Right lobe of liver (tissue), 6 donors: Measurements from ENCODE around the gene DOCK1. TPM values are rescaled to one million over a fixed set of nuclear protein-coding genes. Genes with fewer than 3 reads are reported as not detected.

ENCODE experiments used
- ATAC-seq, 4 donors: fragments of 200-7000 bp; cut with Tn5 transposase; one replicate each; pipeline ENCODE4 v1.9.1; 2020; ENCODE audit warnings: mild to moderate bottlenecking in 4 of 4, moderate library complexity in 4 of 4
- DNase-seq, 3 donors: peaks; one replicate each; pipeline ENCODE4 v3.0.0-alpha.2; 2020
- H3K27ac ChIP-seq, 3 donors: fragments of 200-600 bp; one replicate each; pipeline ENCODE4 v1.8.0; 2022
- H3K27me3 ChIP-seq, 2 donors: fragments of 200-600 bp; one replicate each; pipeline ENCODE4 v1.8.0; 2022
- H3K36me3 ChIP-seq, 4 donors: fragments of 200-600 bp; sonication (generic) in 1 of 4; one replicate each; pipeline versions ENCODE4 v1.5.1 to v1.8.0; 2017 to 2022; ENCODE audit warnings: control low read depth in 1 of 4
- H3K4me1 ChIP-seq, 4 donors: fragments of 200-600 bp; sonication (generic) in 1 of 4; one replicate each; pipeline versions ENCODE4 v1.5.1 to v1.8.0; 2017 to 2022; ENCODE audit warnings: control low read depth in 1 of 4
- H3K4me3 ChIP-seq, 3 donors: fragments of 200-600 bp; one replicate each; pipeline ENCODE4 v1.8.0; 2022
- H3K9me3 ChIP-seq, 4 donors: fragments of 200-600 bp; sonication (generic) in 1 of 4; one replicate each; pipeline versions ENCODE4 v1.5.1 to v1.8.0; 2017 to 2022; ENCODE audit warnings: control low read depth in 1 of 4
- CTCF ChIP-seq, 4 donors: fragments of 200-600 bp in 3 of 4; fragments of 450-650 bp in 1 of 4; IDR thresholded peaks; one replicate each; pipeline versions ENCODE4 v1.5.1 to v1.8.0; 2016 to 2022; ENCODE audit warnings: antibody characterized with exemption in 4 of 4, mild to moderate bottlenecking in 2 of 4
- POLR2A ChIP-seq: fragments of 450-650 bp; IDR thresholded peaks from one replicate; pipeline ENCODE4 v1.6.1; 2017; ENCODE audit warnings: antibody characterized with exemption, mild to moderate bottlenecking
- WGBS: methylation state at CpG from one replicate; pipeline ENCODE4 v1.1.6; 2018; ENCODE audit warnings: low coverage, low lambda C conversion rate; ENCODE audit not compliant: insufficient coverage; ENCODE audit errors: missing lambda C conversion rate; 5-methylcytosine and 5-hydroxymethylcytosine counted together
- intact Hi-C, 2 donors: fragments of 100-400 bp; cut with DNase I; formaldehyde crosslinking; loops; one replicate each; pipeline versions ENCODE4 v1.11.2 to v1.14.1; 2022
- total RNA-seq, 6 experiments: library from RNA; depleted of rRNA in 2 of 6; stranded (reverse); fragments of >200 nt in 2 of 6; fragmentation: NEBNext Ultra II Directional in 3 of 6; extraction: Animal tissue kit (Norgen Biotek cat#: 25700) in 3 of 6; gene quantifications; one replicate each; pipeline versions ENCODE4 v1.1.0 to v1.2.4, GENCODE V29; 2016 to 2023
- donor health status: DM: no; HTN: yes; CAD: no.
- donor health status: DM: no; HTN: no; CAD: no.
- donor health status: DM: no; HTN: no; CAD: no.
- donor health status: DM: no; HTN: yes; CAD: no.
- donor health status: DM: no; HTN: yes; CAD: no.

The DOCK1 gene
- total RNA-seq, 6 experiments from 2014 or later, result 13.8 to 17.8 (median 14.6) TPM

DNA sequence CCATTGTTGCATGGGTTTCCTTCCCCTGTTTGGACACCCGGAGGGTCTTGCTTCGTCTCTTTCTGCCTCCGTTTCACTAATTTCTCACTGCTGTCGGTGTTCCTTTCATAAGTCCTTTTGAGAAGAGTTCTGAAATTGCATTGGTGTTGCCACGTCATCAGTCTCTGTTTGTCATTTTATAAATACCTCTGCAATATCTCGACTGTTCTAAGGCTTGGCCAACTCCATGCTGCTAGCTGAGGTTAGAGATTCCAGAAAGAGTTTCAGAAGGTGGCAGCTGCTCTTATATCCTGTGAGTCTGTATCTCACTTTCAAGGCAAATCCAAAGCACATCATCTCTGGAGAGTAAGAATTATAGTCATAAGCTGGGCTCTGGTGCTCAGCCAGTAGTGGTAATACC is 439.1 kb downstream of the DOCK1 start:
- Histone ChIP-seq H3K4me3 (no peak overlapping the region), H3K9me3 (no peaks in the 10 kb centered on the region), H3K4me1 (no peaks in the 10 kb centered on the region), H3K27me3 (no peaks in the 10 kb centered on the region), H3K27ac (no peak overlapping the region), H3K36me3 (peaks cover 0 to 8% (median under 1%) of the 10 kb centered on the region in 4 donors)
- 93% methylated on average over 2 of the region's 6 CpGs for WGBS
- intact Hi-C loops, result no loop called here
- DNase-seq (no peak), ATAC-seq (no peak)
- no peak for TF ChIP-seq CTCF (IDR thresholded peaks at IDR 0.05)
- TF ChIP-seq POLR2A, result no peak

DNA sequence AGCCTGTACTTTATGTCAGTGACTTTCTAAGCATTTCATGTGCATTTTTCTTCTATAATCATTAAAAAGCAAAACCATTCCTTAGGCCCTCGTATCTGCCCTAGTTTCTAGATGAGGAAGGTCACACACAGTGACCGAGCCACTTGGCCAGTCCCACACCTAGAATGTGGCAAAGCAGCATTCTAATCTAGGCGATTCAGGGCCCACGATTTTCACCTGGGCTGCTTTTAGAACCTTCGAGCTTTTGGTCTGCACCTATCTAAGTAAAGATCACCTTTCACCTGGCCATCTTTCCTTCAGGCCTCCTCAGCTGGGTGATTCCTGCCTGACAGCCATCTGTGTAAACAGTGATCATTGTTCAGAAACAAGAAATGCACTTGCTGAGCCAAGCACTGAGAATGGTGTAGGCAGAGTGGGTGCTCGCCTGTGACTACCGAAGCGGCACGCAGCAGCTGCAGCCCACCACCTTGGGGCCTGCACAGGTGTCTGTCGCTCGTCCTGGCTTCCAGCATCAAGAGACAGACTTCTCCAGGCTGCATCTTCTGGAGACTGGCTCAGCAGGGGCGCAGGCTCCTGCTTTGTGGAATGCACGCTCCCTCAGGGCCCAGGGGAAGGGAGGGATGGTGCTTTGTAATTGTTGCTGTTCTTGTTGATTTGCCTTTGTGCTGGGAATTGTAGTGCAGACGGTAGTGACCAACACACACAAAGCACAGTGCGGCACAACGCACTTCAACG is 440.2 kb downstream of the DOCK1 start:
- Histone ChIP-seq H3K4me1 (no peaks in the 10 kb centered on the region), H3K36me3 (peaks cover 0 to 3% (median under 1%) of the 10 kb centered on the region in 4 donors), H3K4me3 (no peak overlapping the region), H3K27ac (no peak overlapping the region), H3K27me3 (no peaks in the 10 kb centered on the region), H3K9me3 (no peaks in the 10 kb centered on the region)
- 89% methylated on average over 6 of the region's 17 CpGs for WGBS
- DNase-seq (no peak), ATAC-seq (no peak)
- TF ChIP-seq CTCF (IDR thresholded peaks at IDR 0.05) (no peak), POLR2A (no peak)
- intact Hi-C loops, result no loop called here

DNA sequence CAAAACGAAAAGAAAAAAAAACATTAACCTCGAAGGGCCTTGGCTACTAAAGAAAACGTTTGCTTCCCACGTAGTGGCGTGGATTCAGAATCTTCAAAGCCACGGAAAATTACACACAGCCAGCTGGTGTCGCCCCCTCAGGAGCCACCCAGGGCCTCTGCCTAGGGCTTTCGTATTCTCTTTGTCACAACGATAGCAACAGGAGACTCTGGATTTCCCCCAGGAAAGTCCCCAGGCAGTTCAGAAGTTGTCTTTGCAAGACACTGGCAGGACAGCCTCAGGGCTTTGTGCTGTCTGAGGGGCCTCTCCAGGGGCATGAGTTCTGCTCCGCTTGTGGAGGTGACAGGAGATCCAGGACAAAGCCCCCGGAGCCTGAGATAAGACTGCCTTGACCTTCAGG is 441.4 kb downstream of the DOCK1 start:
- ATAC-seq, result no peak
- intact Hi-C loops, result no loop called here
- H3K9me3 ChIP-seq, result no peaks in the 10 kb centered on the region
- no peak for DNase-seq
- peaks cover 0 to 1% (median 0%) of the 10 kb centered on the region in 4 donors for H3K36me3 ChIP-seq
- WGBS, result 71% methylated on average over 9 of the region's 11 CpGs
- TF ChIP-seq CTCF (IDR thresholded peaks at IDR 0.05), result no peak
- TF ChIP-seq POLR2A, result no peak
- H3K4me3 ChIP-seq, result no peak overlapping the region
- no peaks in the 10 kb centered on the region for H3K27me3 ChIP-seq
- H3K4me1 ChIP-seq, result no peaks in the 10 kb centered on the region
- no peak overlapping the region for H3K27ac ChIP-seq

DNA sequence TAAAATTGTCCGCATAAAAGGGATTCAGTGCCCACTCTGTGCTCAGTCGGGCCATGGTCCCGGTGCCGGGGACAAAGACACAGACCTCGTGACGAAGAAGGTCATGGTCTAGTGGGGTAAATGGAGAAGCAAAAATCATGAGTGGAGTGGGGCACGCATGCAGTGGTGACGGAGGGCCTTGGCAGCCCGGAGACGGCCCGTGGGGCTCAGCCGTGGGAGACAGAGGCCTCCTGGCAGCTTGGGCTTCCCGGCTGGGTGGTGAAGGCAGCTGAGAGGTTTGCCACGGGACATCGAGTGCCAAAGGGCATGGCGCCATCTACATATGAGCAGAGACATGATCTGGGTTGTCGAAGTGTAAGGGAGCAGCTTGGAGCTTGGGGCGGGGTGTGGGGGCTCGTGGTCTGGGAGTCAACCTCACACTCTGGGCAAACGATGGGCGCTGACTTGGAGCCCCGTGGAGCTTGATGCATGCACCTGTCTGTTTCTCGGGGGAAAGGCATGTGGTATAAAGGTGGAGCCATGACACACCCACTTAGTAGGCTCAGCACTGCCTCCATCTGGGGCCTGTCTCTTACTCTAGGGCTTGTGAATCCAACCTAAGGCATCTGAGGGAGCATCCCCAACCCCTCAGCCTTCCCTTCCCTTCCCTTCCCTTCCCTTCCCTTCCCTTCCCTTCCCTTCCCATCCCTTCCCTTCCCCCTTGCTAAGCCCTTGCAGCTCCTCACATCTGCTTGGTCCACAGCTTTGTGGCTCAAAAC is 442.2 kb downstream of the DOCK1 start:
- Histone ChIP-seq H3K36me3 (peaks cover 0 to 1% (median 0%) of the 10 kb centered on the region in 4 donors), H3K27me3 (no peaks in the 10 kb centered on the region), H3K4me1 (no peaks in the 10 kb centered on the region), H3K27ac (no peak overlapping the region), H3K9me3 (no peaks in the 10 kb centered on the region), H3K4me3 (no peak overlapping the region)
- ATAC-seq (no peak), DNase-seq (no peak)
- over 99% methylated on average over 13 of the region's 23 CpGs for WGBS
- intact Hi-C loops, result no loop called here
- TF ChIP-seq POLR2A (no peak), CTCF (IDR thresholded peaks at IDR 0.05) (no peak)
